Measurements from ENCODE around the gene INVS.
"Not testable (repeated sequence)": the region's sequence is repeated elsewhere in the genome, so short reads cannot be mapped to it uniquely, and the experiment has no call there.

INVS gene

GRCh38 chr9:100281676-100282387 lies 182.8 kb downstream of the INVS start:
- DNase-seq = no peak

GRCh38 chr9:100282388-100282719 lies 183.3 kb downstream of the INVS start:
- no peak for DNase-seq

GRCh38 chr9:100284247-100284646 lies 185.2 kb downstream of the INVS start:
- DNase-seq = no peak

- DNase-seq = no peak
These were observed 186.0 kb downstream of the INVS start for GRCh38 chr9:100285080-100285479.

- DNase-seq = no peak
These were observed 186.6 kb downstream of the INVS start for GRCh38 chr9:100285601-100286000.

- DNase-seq = no peak
These were observed 187.2 kb downstream of the INVS start for GRCh38 chr9:100286257-100286656.

- DNase-seq = no peak
These were observed 188.1 kb downstream of the INVS start for GRCh38 chr9:100287186-100287585.

GRCh38 chr9:100290714-100291113 lies 191.7 kb downstream of the INVS start:
- DNase-seq = no peak

- no peak for DNase-seq
These were observed 193.4 kb downstream of the INVS start for GRCh38 chr9:100292414-100292813.

- no peak for DNase-seq
These were observed 195.3 kb downstream of the INVS start for GRCh38 chr9:100294341-100294740.

GRCh38 chr9:100294806-100295205 lies 195.8 kb downstream of the INVS start:
- no peak for DNase-seq

GRCh38 chr9:100295240-100295639 lies 196.2 kb downstream of the INVS start:
- no peak for DNase-seq

GRCh38 chr9:100296407-100296806 lies 197.4 kb downstream of the INVS start:
- no peak for DNase-seq

GRCh38 chr9:100298378-100298777 lies 199.3 kb downstream of the INVS start:
- no peak for DNase-seq

- no peak for DNase-seq
These were observed 204.7 kb downstream of the INVS start for GRCh38 chr9:100303747-100304146.

- no peak for DNase-seq
These were observed 207.2 kb downstream of the INVS start for GRCh38 chr9:100306283-100306682.

- peak; percentile 9 for DNase-seq
These were observed 208.0 kb downstream of the INVS start for GRCh38 chr9:100307080-100307479.

- DNase-seq = no peak
These were observed 210.0 kb downstream of the INVS start for GRCh38 chr9:100308965-100309564.

- no peak for DNase-seq
These were observed 210.9 kb downstream of the INVS start for GRCh38 chr9:100309992-100310391.

- no peak for DNase-seq
These were observed 216.5 kb downstream of the INVS start for GRCh38 chr9:100315561-100315960.

GRCh38 chr9:100317706-100318105 lies 218.7 kb downstream of the INVS start:
- no peak for DNase-seq

GRCh38 chr9:100322954-100323536 lies 224.0 kb downstream of the INVS start:
- DNase-seq = peak; percentile 41

- DNase-seq = peak; percentile 11
These were observed 225.7 kb downstream of the INVS start for GRCh38 chr9:100324594-100325200.

- not testable (repeated sequence) for DNase-seq
These were observed 239.7 kb downstream of the INVS start for GRCh38 chr9:100338736-100339135.

Measured in NCI-H748 treated with DMSO at 0.1 percent for 48 hours (cell line).